ENCODE results near the gene CTRL.
A peak's percentile ranks its signal among the peaks of the same experiment; 100 is the strongest.
"Not testable (repeated sequence)": the region's sequence is repeated elsewhere in the genome, so short reads cannot be mapped to it uniquely, and the experiment has no call there.

CTRL gene

DNA sequence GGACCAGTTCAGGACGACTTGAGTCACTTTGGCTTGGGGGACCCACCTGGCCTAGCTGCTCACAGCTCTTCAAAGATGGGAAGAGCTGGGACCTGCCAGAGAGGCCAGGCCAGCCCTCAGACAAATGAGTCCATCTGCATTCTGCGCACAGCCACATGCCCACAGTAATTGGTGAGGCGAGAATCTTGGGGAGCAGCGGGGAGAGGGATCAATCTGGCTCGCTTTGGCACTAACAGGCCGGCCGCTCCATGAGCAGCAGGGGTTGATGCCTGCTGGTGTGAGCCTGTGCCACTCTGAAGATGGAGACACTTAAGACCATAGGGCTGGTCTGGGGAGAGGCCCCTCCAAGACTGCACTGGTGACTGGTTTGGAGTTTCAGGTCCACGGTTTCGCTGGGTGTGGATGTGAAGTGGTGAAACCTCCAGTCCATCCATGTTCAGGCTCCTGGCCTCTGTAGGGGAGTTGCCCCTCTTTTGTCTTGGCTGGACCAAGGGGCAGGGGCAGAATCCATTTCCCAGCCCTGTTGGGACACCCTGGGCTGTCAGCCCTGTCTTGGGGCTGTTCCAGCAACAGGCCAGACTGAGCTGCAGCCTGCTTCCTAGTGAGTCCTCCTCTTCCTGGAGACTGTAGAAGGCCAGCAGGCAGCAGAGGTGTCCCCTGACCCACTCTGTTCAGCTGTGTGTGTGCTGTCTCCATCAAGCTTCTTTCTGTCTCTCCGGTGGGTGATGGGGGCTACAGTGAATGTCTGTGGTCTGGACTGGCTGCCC, 7.3 kb downstream of the CTRL start:
- DNase-seq (ENCODE audit: low read depth, low spot score), result no peak

DNA sequence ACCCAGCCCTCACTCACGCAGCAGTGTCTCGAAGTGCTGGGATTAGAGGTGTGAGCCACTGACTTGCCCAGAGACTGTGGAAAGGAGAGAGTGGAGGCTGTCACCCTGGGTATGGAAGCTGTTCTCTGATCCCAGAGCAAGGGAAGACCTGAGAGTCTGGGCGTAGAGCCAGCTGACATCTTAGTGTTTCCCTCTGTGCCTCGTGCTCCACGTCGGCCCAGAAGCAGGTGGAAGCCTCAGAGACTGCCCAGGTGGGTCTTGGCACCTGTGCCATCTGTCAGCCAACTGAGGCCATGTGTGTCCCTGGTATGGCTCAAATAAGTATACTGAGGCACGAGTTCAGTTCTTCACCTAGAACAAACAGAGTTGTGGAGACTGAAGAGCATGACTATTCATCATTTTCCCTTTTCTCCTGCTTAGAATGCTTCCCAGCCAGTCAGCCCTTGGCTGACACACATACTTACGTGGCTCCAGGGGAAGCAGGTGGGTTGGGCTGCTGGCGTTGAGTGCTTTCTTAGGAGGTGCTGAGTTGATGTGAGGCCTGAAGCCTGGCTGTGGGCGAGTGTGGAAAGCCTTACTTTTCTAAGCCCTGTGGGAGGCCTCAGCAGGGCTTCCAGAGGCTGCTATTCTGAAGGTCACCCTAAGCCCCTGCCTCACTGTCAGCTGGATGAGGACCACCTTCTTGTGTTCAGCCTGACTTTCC, 8.1 kb downstream of the CTRL start:
- DNase-seq (ENCODE audit: low read depth, low spot score), result no peak

DNA sequence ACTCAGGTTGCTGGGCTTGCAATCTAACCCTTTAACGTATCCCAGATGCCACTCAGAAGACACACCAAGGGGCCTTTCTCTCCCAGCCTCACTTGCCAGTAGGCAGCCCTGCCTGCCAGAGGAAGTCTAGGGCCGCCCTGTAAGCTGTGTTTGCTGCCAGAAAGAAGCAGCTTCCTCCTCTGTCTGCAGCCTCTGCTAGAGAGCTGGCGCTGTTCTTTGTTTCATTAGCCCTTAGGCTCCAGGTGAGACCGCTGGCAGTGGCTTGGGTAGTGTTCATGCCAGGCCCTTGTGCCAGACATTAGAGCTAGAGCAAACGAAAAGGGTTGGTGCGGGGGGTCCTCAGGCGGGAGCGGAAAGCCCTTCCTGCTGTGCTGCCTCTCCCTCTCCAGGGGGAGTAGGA, 8.9 kb downstream of the CTRL start:
- DNase-seq (ENCODE audit: low read depth, low spot score), result no peak

DNA sequence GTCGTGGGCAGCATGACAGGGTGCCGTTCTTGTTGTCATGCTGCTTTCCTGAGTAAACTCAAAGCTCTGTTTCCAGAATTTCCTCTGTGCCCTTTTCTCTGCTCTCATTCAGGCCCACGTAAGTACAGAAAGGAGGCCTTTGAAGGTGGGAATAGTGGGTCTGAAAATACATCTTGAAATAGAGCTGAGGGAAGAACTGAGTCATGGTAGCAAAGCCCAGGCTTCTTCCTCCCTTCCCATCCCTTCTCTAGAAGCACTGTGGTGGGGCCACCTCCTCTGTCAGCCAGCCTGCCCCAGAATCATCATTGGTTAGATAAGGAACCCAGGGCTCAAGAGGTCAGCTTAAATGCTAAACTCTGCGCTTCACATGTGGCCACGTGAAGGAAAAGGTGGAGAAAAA, 9.4 kb downstream of the CTRL start:
- DNase-seq (ENCODE audit: low read depth, low spot score), result no peak

DNA sequence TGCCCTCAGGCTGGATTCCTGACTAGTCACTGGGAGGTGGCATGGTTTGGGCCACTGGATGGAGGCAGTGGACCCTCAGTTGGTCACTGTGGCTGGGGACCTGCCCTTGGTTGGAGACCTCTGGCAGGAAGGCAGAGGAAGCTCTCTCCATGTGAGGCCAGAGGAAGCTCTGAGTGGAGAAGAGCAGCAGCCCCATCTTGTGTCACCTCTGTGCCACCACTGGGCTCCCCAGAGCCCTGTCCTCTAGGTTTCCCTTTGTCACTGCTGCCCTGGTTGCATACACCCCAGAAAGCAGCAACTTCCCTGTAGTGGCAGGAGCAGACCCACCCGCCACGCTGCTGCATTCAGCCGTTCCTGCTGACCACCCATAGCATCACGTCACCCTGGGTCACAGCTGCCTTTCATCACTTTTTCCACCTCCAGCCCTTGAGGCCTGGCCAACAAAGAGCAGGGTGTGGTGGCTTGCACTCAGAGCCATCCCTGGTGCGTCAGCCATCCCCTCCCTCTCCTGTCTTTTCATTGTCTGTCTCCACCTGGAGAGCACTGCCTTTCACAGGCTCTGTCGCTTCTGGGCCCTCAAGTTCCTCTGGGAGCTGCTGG, 11.9 kb downstream of the CTRL start:
- DNase-seq (ENCODE audit: low read depth, low spot score), result no peak

DNA sequence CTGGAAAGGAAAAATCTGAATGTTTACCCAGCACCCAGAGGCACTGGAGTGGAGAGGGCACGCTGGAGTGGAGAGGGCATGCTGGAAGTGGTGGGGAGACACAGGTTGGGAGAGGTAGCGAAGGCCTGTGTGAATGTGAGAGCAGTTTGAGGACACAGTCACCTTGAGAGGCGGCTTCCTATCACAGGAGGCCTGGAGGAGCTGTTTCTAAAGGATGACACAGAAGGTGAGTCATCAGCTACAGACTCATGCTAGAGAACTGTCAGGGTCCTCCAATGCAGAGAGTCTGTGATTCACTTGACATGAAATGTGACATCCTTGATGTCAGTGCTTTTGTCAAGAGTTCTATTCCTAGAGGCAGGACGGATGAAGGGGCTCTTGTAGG, 13.8 kb downstream of the CTRL start:
- DNase-seq (ENCODE audit: low read depth, low spot score), result no peak

DNA sequence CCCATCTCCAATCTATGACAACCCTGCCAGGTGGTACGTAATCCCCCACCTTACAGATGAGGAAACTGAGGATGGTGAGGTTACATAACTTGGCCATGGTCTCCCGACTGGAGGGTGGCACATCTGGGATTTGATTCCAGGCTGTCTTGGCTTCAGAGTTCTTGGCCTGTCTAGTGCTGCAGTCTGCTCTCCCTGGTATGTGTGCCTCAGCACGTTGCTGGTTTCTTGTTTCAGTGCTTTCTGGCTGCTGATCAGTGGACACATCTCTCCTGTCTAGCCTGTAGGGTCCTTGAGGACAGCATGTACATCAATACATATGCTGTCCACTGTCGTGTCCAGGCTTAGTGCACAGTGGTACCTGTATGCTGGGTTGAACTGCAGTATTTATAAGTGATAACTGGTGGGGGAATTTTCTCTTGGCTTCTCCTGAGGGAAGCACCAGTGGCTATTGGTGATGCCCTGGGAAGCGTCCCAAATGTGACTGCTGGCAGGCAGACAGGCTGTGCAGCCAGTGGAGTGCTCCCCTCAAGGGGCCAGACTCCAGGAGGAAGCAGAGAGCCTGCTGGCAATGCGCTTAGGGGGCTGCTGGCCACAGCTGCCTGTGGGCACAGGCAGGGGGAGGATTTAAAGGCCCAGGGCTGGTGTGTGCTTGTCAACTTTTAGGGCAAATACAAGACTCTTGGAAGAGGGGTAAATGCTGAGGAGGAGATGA, 14.4 kb downstream of the CTRL start:
- no peak for DNase-seq (ENCODE audit: low read depth, low spot score)

DNA sequence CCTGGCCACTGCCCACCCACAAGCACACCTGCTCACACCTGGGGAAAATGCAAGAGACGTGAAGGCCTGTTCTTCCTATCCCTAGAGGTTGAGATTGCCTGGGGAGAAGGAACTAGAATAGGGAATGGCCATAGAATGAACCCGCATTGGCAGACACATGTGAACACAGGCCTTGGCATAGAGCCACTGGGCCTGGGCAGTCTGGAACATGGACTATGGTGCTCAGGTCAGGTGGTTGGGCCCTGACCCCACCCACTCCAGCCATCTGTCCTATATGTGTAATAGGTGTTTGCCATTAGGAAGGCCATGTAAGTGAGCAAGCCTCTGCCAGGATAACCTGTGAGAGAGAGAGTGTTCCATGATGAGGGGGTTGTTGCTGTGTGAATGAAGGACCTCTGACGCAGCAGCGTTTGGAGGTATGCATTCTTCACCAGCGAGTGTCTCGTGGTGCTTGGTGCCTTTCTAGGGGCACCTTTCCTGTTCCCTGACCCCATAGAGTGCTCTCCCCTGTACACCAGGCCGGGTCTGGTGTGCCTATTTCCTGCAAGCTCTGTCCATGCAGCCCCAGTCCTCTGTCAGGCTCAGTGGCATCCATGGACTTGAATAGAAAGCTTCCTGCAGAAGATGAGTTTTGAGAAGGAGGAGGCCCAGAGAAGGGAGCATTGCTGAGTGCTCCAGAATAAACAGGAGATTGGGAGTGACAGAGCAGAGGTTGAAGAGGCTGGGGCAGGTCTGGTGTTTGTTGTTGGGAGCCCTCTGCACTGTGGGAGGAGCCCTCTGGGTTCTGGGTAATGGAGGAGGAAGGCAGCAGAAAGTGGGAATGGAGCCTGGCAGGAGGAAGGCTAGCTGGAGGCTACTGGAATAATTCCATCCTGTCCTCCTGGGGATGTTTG, 15.6 kb downstream of the CTRL start:
- no peak for DNase-seq (ENCODE audit: low read depth, low spot score)

DNA sequence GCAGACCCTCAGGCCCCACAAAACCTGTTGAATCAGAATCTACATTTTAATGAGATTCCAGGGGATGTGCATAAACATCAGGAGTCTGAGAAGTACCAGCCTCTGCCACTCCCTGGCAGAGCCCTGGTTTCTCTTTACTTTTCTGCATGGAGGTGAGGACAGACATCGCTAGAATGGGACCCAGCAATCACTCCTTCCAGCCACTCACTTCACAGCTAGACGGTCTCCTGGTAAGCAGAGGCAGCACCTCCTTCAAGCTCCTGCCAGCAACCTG, 16.2 kb downstream of the CTRL start:
- DNase-seq (ENCODE audit: low read depth, low spot score), result not testable (repeated sequence)

DNA sequence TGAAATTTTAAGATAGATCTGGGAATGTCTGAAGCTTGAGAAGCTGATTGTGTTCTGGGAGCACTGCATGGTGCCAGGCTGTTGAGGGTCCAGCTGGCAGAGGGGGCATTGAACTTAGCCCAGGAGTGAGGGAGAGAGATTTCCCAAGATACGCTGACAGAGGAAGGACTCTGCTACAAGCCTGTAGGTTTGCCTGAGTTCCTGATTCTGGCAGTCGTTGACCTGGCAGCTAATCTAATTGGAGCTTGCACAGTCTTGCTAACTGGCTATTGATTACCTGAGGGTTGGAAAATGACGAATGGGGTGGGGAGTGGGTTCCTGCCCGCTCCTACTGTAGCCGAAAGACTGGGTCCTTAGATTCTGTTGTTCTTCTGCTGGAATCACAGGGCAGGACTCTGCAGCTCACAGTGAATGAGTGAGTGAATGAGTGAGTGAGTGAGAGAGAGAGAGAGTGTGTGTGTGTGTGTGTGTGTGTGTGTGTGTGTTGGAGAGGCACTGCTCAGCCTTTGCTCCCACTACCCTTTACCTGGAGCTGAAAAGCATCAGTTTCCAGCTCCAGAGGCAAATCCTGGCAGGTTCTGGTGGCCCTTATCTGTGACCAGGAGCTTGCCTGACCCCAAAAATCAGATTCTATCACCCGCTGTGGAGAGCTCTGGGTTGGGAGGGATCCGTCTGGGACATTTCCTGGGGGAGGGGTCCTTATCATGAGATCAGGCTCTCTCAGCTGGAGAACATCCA, 16.7 kb downstream of the CTRL start:
- DNase-seq (ENCODE audit: low read depth, low spot score), result no peak

DNA sequence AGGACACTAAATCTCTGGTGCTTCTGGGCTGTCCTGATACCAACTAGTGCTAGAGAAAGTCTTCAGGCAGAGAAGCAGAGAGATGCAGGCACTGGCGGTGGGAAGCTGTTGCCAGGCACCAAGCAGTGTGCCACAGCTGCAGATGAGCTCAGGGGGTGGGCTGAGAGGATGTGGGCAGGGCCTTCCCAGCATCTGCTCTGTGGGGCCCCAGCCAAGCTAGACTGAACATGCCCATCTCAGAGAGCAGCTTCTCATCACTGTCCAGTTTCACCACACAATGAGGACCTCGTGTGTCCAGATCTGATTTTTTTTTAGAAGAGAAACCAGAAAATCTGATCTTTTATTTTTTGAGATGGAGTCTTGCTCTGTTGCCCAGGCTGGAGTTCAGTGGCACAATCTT, 21.5 kb downstream of the CTRL start:
- no peak for DNase-seq (ENCODE audit: low read depth, low spot score)

DNA sequence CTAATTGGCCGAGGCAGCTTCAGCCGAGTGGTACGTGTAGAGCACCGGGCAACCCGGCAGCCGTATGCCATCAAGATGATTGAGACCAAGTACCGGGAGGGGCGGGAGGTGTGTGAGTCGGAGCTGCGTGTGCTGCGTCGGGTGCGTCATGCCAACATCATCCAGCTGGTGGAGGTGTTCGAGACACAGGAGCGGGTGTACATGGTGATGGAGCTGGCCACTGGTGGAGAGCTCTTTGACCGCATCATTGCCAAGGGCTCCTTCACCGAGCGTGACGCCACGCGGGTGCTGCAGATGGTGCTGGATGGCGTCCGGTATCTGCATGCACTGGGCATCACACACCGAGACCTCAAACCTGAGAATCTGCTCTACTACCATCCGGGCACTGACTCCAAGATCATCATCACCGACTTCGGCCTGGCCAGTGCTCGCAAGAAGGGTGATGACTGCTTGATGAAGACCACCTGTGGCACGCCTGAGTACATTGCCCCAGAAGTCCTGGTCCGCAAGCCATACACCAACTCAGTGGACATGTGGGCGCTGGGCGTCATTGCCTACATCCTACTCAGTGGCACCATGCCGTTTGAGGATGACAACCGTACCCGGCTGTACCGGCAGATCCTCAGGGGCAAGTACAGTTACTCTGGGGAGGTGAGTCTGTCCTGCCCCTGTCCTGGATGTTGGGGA, 22.5 kb downstream of the CTRL start:
- DNase-seq (ENCODE audit: low read depth, low spot score), result no peak

DNA sequence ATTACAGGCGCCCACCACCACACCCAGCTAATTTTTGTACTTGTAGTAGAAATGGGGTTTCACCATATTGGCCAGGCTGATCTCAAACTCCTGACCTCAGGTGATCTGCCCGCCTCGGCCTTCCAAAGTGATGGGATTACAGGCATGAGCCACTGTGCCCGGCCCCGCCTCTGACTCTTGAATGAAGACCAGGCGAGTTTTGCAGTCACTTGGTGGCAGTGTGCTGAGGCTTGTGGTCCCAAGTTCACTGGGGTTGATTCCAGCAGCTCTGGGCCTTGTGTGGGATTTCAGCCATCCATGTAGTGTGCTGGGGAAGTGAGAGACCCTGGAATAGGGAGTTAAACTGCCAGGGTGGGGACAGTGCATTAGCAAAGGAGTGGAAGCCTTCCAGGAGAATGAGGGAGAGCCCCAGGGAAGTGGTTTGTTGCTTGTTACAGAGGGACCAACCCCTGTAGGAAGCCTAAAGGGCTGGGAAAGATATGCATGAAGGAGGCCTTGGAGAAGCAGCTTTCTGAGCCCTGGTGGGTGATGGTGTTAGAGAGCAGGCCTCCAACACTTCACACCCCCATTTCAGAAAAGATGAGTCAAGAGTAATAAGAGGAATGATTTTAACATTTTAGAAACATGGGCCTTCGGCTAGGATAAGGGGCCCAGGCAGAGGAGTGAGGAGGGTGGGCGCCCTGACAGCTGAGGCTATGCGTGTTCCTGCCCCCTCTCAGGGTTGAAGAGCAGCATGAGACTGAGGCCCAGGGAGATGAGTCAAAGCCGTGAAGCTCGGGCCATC, 24.1 kb downstream of the CTRL start:
- no peak for DNase-seq (ENCODE audit: low read depth, low spot score)

DNA sequence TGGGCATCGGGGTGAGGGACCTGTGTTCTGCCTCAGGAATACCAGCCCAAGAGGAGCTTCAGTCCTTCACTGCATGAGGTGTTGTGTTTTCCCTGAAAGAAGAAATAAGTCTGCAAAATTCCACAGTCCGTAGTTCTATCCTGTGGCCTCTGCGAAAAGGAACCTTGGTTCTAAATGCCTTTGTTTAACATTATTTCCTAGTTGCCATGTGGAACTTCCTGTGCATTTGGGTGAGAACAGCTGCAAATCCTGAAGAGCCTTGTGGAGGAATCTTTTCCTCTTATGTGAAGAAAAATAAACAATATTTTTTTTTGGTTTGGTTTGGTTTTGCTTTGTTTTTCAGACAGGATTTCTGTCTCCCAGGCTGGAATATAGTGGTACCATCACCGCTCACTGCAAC, 28.8 kb downstream of the CTRL start:
- DNase-seq (ENCODE audit: low read depth, low spot score), result no peak

DNA sequence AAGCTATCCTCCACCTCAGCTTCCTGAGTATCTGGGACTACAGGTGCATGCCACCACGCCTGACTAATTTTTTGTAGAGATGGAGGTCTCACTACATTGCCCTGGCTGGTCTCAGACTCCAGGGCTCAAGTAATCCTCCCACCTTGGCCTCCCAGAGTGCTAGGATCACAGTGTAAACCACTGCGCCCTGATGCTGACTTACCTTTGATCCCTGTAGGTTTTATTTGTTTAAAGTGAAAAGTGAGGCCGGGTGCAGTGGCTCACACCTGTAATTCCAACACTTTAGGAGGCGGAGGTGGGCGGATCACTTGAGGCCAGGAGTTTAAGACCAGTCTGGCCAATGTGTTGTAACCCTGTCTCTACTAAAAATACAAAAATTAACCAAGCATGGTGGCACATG, 29.9 kb downstream of the CTRL start:
- DNase-seq (ENCODE audit: low read depth, low spot score), result no peak

DNA sequence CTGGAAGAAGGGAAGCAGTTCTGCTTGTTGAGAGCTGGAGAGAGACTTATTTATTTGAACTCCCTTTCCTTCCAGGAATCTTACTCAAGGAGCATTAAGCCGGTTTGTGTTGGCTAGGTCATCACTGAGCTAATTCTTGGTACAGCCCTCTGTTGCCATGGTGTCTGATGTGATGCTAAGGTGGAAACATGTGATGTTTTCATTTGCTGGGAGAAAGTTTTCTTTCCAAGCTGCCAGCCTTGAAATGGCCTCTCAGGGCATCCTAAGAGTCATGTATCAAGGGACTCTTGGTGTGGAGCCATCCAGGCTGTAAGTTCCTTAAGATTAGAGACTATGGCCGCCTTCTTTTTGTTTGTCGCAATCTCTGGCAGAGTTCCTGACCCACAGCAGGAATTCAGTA, 34.4 kb downstream of the CTRL start:
- DNase-seq (ENCODE audit: low read depth, low spot score), result no peak

DNA sequence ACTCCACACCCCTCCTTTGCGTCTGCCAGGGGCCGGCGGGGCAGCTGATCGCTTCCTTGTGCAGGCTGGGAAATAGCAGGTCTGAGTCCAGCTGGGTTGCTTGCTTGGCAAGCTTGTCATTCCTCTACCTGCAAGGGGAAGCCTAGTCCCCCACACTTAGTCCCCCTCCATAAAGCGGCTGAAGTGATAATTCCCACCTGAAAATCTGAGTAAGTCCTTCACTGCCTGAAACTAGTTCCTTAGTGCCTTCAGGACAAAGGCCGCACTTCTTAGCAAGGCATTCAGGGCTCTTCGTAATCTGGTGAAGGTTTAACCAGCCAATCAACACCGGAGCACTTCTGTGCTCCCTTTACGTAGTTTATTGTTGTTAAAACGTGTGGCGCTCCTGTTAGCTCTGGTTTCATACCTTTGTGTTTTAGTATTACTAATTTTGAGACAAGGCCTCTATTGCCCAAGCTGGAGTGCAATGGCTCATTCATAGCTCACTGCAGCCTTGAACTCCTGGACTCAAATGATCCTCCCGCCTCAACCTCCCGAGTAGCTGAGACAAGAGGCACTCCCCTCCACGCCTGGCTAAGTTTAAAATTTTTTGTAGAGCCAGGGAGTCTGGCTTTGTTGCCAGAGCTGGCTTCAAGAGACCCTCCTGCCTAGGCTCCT, 37.8 kb downstream of the CTRL start:
- DNase-seq (ENCODE audit: low read depth, low spot score), result no peak

DNA sequence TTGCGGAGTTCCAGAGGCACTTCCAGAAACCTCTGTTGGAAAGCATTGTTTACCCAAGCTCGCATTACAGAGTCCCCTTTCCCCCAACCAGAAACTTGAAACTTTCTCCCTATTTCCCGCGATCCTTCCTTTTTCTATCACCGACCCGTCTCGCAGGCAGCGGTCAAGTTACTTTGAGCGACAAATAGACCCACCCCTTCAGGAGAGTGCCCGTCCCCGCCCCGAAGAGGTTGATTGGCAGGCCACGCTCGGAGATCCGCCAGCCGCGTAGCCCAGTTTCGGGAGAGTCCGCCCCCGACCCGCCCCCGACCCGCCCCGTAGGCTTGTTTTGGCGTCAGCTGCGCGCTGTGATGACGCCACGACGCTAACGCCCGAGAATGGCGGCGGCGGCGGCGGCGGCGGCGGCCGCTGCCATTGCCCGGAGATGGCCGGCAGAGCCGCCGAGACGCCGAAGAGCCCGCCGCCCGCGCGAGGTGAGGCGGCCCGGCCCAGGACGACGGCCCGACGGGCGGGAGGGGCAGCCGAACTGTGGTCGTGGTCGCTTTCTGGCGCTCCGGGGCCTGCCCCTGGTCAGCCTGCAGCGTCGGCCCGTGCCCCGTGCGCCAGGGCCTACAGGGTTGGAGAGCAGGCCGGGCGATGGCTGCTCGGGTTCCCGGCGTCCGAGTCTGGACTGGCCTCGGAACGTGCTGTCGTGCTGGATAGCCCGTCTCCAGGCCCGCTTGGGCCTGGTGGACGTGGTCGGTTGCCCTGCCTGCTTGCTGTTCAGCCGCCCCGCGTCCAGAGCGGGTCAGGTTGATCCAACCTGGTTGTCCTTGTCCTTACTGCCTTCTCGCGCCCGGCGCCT, 38.5 kb downstream of the CTRL start, which contains the start of gene PSKH1:
PSKH1 (plus strand) TSS at position 356 of the 844 bp plus-strand sequence. CDS start 15,496 bp downstream, outside the sequence.
- DNase-seq (ENCODE audit: low read depth, low spot score), result peak; percentile 89

Measured in iPS DF 19.7 (cell line).